GM19372 (cell line): Measurements from ENCODE around the gene TGM2.

Experiments used
- ATAC-seq: cut with Tn5 transposase; IDR thresholded peaks from one replicate; pipeline ENCODE4 v1.9.1; 2021; ENCODE audit warnings: mild to moderate bottlenecking, low read depth, moderate library complexity; ENCODE audit not compliant: unreplicated experiment

Gene TGM2

GRCh38 chr20:38199501-38200390, 34.7 kb upstream of the TGM2 start:
- no peak for ATAC-seq

GRCh38 chr20:38198238-38198861, 33.3 kb upstream of the TGM2 start:
- no peak for ATAC-seq

- ATAC-seq, result no peak
Measured at GRCh38 chr20:38197619-38198018, 32.5 kb upstream of the TGM2 start.

- ATAC-seq, result no peak
Measured at GRCh38 chr20:38197217-38197616, 32.1 kb upstream of the TGM2 start.

- no peak for ATAC-seq
Measured at GRCh38 chr20:38196592-38196991, 31.5 kb upstream of the TGM2 start.

- no peak for ATAC-seq
Measured at GRCh38 chr20:38196076-38196475, 31.0 kb upstream of the TGM2 start.

GRCh38 chr20:38195521-38195920, 30.5 kb upstream of the TGM2 start:
- no peak for ATAC-seq

GRCh38 chr20:38194971-38195504, 30.0 kb upstream of the TGM2 start:
- ATAC-seq, result no peak

- no peak for ATAC-seq
Measured at GRCh38 chr20:38193586-38194105, 28.6 kb upstream of the TGM2 start.

- ATAC-seq, result no peak
Measured at GRCh38 chr20:38192323-38192885, 27.3 kb upstream of the TGM2 start.

GRCh38 chr20:38191654-38192053, 26.6 kb upstream of the TGM2 start:
- ATAC-seq, result no peak

GRCh38 chr20:38190936-38191371, 25.9 kb upstream of the TGM2 start:
- ATAC-seq, result no peak

GRCh38 chr20:38190166-38190565, 25.1 kb upstream of the TGM2 start:
- ATAC-seq, result no peak

GRCh38 chr20:38187517-38187916, 22.4 kb upstream of the TGM2 start:
- ATAC-seq, result no peak

GRCh38 chr20:38186788-38187221, 21.7 kb upstream of the TGM2 start:
- no peak for ATAC-seq

GRCh38 chr20:38184101-38184500, 19.0 kb upstream of the TGM2 start:
- no peak for ATAC-seq

- no peak for ATAC-seq
Measured at GRCh38 chr20:38181971-38182370, 16.9 kb upstream of the TGM2 start.

GRCh38 chr20:38181207-38181801, 16.2 kb upstream of the TGM2 start:
- ATAC-seq, result no peak

- no peak for ATAC-seq
Measured at GRCh38 chr20:38180781-38181180, 15.7 kb upstream of the TGM2 start.

GRCh38 chr20:38179846-38180245, 14.8 kb upstream of the TGM2 start:
- ATAC-seq, result no peak

GRCh38 chr20:38178581-38178980, 13.5 kb upstream of the TGM2 start:
- ATAC-seq, result no peak
